Spleen (tissue), 7 donors: Measurements from ENCODE around the gene EGFR.

Source experiments
- CTCF ChIP-seq, 11 experiments: fragments of 200-600 bp in 7 of 11; fragments of 450-650 bp in 4 of 11; sonication (generic) in 4 of 11; IDR thresholded peaks in 8 of 11; conservative IDR thresholded peaks in 3 of 11; 1 replicate in 7 of 11; 2 replicates in 4 of 11; pipeline versions ENCODE4 v1.4.0 to v1.8.0; 2016 to 2021; ENCODE audit warnings: antibody characterized with exemption in 11 of 11, inconsistent platforms in 4 of 11, mild to moderate bottlenecking in 1 of 11
- POLR2A ChIP-seq, 3 donors: fragments of 450-650 bp; IDR thresholded peaks; one replicate each; pipeline ENCODE4 v1.5.1; 2017; ENCODE audit warnings: antibody characterized with exemption in 3 of 3, mild to moderate bottlenecking in 1 of 3
- POLR2AphosphoS5 ChIP-seq, 3 donors: sonication (generic); formaldehyde crosslinking; IDR thresholded peaks; one replicate each; pipeline ENCODE4 v1.5.1; 2017; ENCODE audit warnings: antibody characterized with exemption in 3 of 3
- donor health status: DM: no; HTN: no; CAD: no; lungs with moderate emphysema.
- donor health status: DM: no; HTN: no; CAD: no.
- donor health status: DM: no; HTN: no; CAD: no.

GRCh38 chr7:55187701-55188491 is 169.1 kb downstream of the EGFR start:
- TF ChIP-seq POLR2AphosphoS5 (IDR thresholded peaks at IDR 0.05) (no peak), CTCF (IDR thresholded peaks at IDR 0.05 in 8 of 11, conservative IDR thresholded peaks at IDR 0.05 in 3 of 11) (no peak), POLR2A (IDR thresholded peaks at IDR 0.05) (no peak)
